SKM-1 treated with dmso at 0.1 percent for 144 hours (cell line): Measurements from ENCODE around the gene ABAT.

Source experiments
- DNase-seq: peaks from one replicate; lab custom pipeline; 2025; ENCODE audit not compliant: unreplicated experiment; lab: John Stamatoyannopoulos, UW

Gene ABAT

GRCh38 chr16:8674413-8675022, at the start of gene ABAT:
Gene ABAT (plus strand): TSS chr16:8674617. CDS start chr16:8735740, 61,123 bp downstream.
- DNase-seq: peak; percentile 88

- DNase-seq: no peak
Measured at GRCh38 chr16:8625491-8626087, 48.8 kb upstream of the ABAT start.

GRCh38 chr16:8626946-8627345, 47.5 kb upstream of the ABAT start:
- DNase-seq: no peak

GRCh38 chr16:8627456-8627855, 47.0 kb upstream of the ABAT start:
- DNase-seq: no peak

GRCh38 chr16:8628981-8629725, 45.3 kb upstream of the ABAT start:
- no peak for DNase-seq

- no peak for DNase-seq
Measured at GRCh38 chr16:8630255-8630953, 44.0 kb upstream of the ABAT start.

- no peak for DNase-seq
Measured at GRCh38 chr16:8631373-8631772, 43.0 kb upstream of the ABAT start.

GRCh38 chr16:8631818-8632465, 42.5 kb upstream of the ABAT start:
- no peak for DNase-seq

- peak; percentile 95 for DNase-seq
Measured at GRCh38 chr16:8632675-8633182, 41.7 kb upstream of the ABAT start.

- no peak for DNase-seq
Measured at GRCh38 chr16:8634991-8635736, 39.3 kb upstream of the ABAT start.

- DNase-seq: no peak
Measured at GRCh38 chr16:8639694-8640093, 34.7 kb upstream of the ABAT start.

GRCh38 chr16:8641671-8642070, 32.7 kb upstream of the ABAT start:
- DNase-seq: no peak

GRCh38 chr16:8642146-8642545, 32.3 kb upstream of the ABAT start:
- no peak for DNase-seq

- DNase-seq: peak; percentile 85
Measured at GRCh38 chr16:8644211-8645140, 29.9 kb upstream of the ABAT start.

GRCh38 chr16:8645141-8645521, 29.3 kb upstream of the ABAT start:
- DNase-seq: no peak

GRCh38 chr16:8645831-8646230, 28.6 kb upstream of the ABAT start:
- DNase-seq: no peak

GRCh38 chr16:8646326-8647053, 27.9 kb upstream of the ABAT start:
- DNase-seq: no peak

GRCh38 chr16:8647721-8648318, 26.6 kb upstream of the ABAT start:
- DNase-seq: no peak
